SK-N-SH treated with all-trans-retinoic acid at 6 μM for 48 hours (cell line): ENCODE measurements around the gene POLR3K.

Experiments used
- ATAC-seq: fragments of 200-7000 bp; cut with Tn5 transposase; 3 replicates; pipeline ENCODE4 v1.9.1; 2020; ENCODE audit warnings: mild to moderate bottlenecking, moderate library complexity
- ARNTL ChIP-seq: fragments of 450-650 bp; formaldehyde crosslinking; IDR thresholded peaks from 2 replicates; pipeline ENCODE4 v1.5.0; 2020; ENCODE audit warnings: low read depth, mild to moderate bottlenecking, moderate library complexity, borderline replicate concordance
- CREB5 ChIP-seq: fragments of 250-450 bp; sonication (Bioruptor Pico); IDR thresholded peaks from 2 replicates; pipeline ENCODE4 v1.5.1; 2020; ENCODE audit warnings: low read depth, mild to moderate bottlenecking, moderate library complexity
- ESRRG ChIP-seq: fragments of 250-450 bp; sonication (Bioruptor Pico); IDR thresholded peaks from 2 replicates; pipeline ENCODE4 v1.6.1; 2021; ENCODE audit warnings: mild to moderate bottlenecking
- GLIS3 ChIP-seq: fragments of 250-450 bp; sonication (Bioruptor Pico); IDR thresholded peaks from 2 replicates; pipeline ENCODE4 v1.5.0; 2020; ENCODE audit warnings: mild to moderate bottlenecking, moderate library complexity
- ISL1 ChIP-seq: fragments of 250-450 bp; sonication (Bioruptor Pico); IDR thresholded peaks from 2 replicates; pipeline ENCODE4 v2.1.2; 2022; ENCODE audit warnings: mild to moderate bottlenecking, moderate library complexity
- OSR1 ChIP-seq: fragments of 250-450 bp; sonication (Bioruptor Pico); IDR thresholded peaks from 2 replicates; pipeline ENCODE4 v1.8.0; 2022; ENCODE audit warnings: moderate library complexity, mild to moderate bottlenecking, inconsistent platforms
- PATZ1 ChIP-seq: fragments of 250-450 bp; sonication (Bioruptor Pico); IDR thresholded peaks from 2 replicates; pipeline ENCODE4 v1.8.0; 2020; ENCODE audit warnings: mild to moderate bottlenecking, moderate library complexity, borderline replicate concordance
- POU6F1 ChIP-seq: fragments of 250-450 bp; sonication (Bioruptor Pico); IDR thresholded peaks from 2 replicates; pipeline ENCODE4 v1.8.0; 2021; ENCODE audit warnings: low read depth, mild to moderate bottlenecking, moderate library complexity, borderline replicate concordance
- PPARA ChIP-seq: fragments of 250-450 bp; sonication (Bioruptor Pico); IDR thresholded peaks from 2 replicates; pipeline ENCODE4 v1.5.0; 2020; ENCODE audit warnings: mild to moderate bottlenecking, borderline replicate concordance
- RARB ChIP-seq: fragments of 250-450 bp; sonication (Bioruptor Pico); IDR thresholded peaks from 2 replicates; pipeline ENCODE4 v1.8.0; 2021; ENCODE audit warnings: mild to moderate bottlenecking, moderate library complexity
- TCF4 ChIP-seq: fragments of 250-450 bp; sonication (Bioruptor Pico); IDR thresholded peaks from 2 replicates; pipeline ENCODE4 v1.8.0; 2021; ENCODE audit warnings: mild to moderate bottlenecking, moderate library complexity, borderline replicate concordance
- TOX ChIP-seq: fragments of 250-450 bp; sonication (Bioruptor Pico); IDR thresholded peaks from 2 replicates; pipeline ENCODE4 v1.8.0; 2021; ENCODE audit warnings: mild to moderate bottlenecking, moderate library complexity, borderline replicate concordance
- TSHZ2 ChIP-seq: fragments of 250-450 bp; sonication (Bioruptor Pico); IDR thresholded peaks from 2 replicates; pipeline ENCODE4 v1.5.0; 2020; ENCODE audit warnings: mild to moderate bottlenecking, moderate library complexity
- ZC3H10 ChIP-seq: fragments of 250-450 bp; sonication (Bioruptor Pico); IDR thresholded peaks from 2 replicates; pipeline ENCODE4 v1.5.1; 2021; ENCODE audit warnings: mild to moderate bottlenecking, moderate library complexity
- ZFP30 ChIP-seq: fragments of 450-650 bp; formaldehyde crosslinking; IDR thresholded peaks from 2 replicates; pipeline ENCODE4 v1.5.0; 2022; ENCODE audit warnings: mild to moderate bottlenecking, moderate library complexity
- ZNF70 ChIP-seq: fragments of 450-650 bp; formaldehyde crosslinking; IDR thresholded peaks from 2 replicates; pipeline ENCODE4 v1.5.0; 2020; ENCODE audit warnings: mild to moderate bottlenecking, moderate library complexity
- ZNF8 ChIP-seq: fragments of 450-650 bp; formaldehyde crosslinking; IDR thresholded peaks from 2 replicates; pipeline ENCODE4 v1.5.0; 2020; ENCODE audit warnings: mild to moderate bottlenecking, moderate library complexity

The POLR3K gene

GRCh38 chr16:64914-65255 is 11.5 kb upstream of the POLR3K start (continued):
- TF ChIP-seq CREB5 (CRISPR knock-in tag), result no peak

GRCh38 chr16:63998-64913 is 10.8 kb upstream of the POLR3K start:
- no peak for TF ChIP-seq POU6F1 (CRISPR knock-in tag)
- no peak for TF ChIP-seq PPARA
- no peak for TF ChIP-seq TSHZ2
- no peak for TF ChIP-seq ZNF70
- TF ChIP-seq RARB (CRISPR knock-in tag), result no peak
- no peak for TF ChIP-seq ZFP30 (CRISPR knock-in tag)
- ATAC-seq, result no peak

GRCh38 chr16:63466-63865 is 10.1 kb upstream of the POLR3K start:
- TF ChIP-seq ZNF8 (CRISPR knock-in tag), result no peak
- no peak for TF ChIP-seq TSHZ2
- TF ChIP-seq POU6F1 (CRISPR knock-in tag), result no peak
- TF ChIP-seq ARNTL (CRISPR knock-in tag), result no peak
- TF ChIP-seq ZFP30 (CRISPR knock-in tag), result no peak
- no peak for TF ChIP-seq PATZ1 (CRISPR knock-in tag)
- no peak for TF ChIP-seq GLIS3
- TF ChIP-seq RARB (CRISPR knock-in tag), result no peak
- TF ChIP-seq ZNF70, result no peak
- TF ChIP-seq ZC3H10 (CRISPR knock-in tag), result no peak
- TF ChIP-seq ESRRG (CRISPR knock-in tag), result no peak
- ATAC-seq, result no peak

GRCh38 chr16:62968-63391 is 9.6 kb upstream of the POLR3K start:
- ATAC-seq, result no peak
- TF ChIP-seq TSHZ2 (no peak), TOX (no peak), ISL1 (CRISPR knock-in tag) (no peak), ZC3H10 (CRISPR knock-in tag) (no peak), ZNF8 (CRISPR knock-in tag) (no peak), TCF4 (CRISPR knock-in tag) (no peak), ARNTL (CRISPR knock-in tag) (no peak), OSR1 (CRISPR knock-in tag) (no peak)
